Body of pancreas (tissue), 4 donors: ENCODE measurements around the gene RPH3AL. TPM values are rescaled to one million over a fixed set of nuclear protein-coding genes. Genes with fewer than 3 reads are reported as not detected.

Source experiments
- ATAC-seq: fragments of 150-250 bp; one replicate; pipeline ENCODE4 v1.9.1; 2016
- DNase-seq, 4 donors: peaks; one replicate each; pipeline ENCODE4 v3.0.0-alpha.2; 2019
- H3K27ac ChIP-seq, 4 donors: fragments of 200-600 bp; sonication (generic); 1 replicate in 3 of 4; 2 replicates in 1 of 4; pipeline versions ENCODE4 v1.5.1 to v1.6.1; 2016 to 2019; ENCODE audit warnings: mild to moderate bottlenecking in 1 of 4, mixed read lengths in 1 of 4, moderate library complexity in 1 of 4
- H3K27me3 ChIP-seq, 2 donors: fragments of 200-600 bp; sonication (generic); one replicate each; pipeline ENCODE4 v1.6.0; 2016; ENCODE audit warnings: mild to moderate bottlenecking in 1 of 2
- H3K36me3 ChIP-seq, 2 donors: fragments of 200-600 bp; sonication (generic); replicated peaks in 1 of 2; 2 replicates each; pipeline ENCODE4 v1.5.1; 2016; ENCODE audit warnings: low read depth in 2 of 2; ENCODE audit not compliant: insufficient read depth in 1 of 2
- H3K4me1 ChIP-seq: fragments of 200-600 bp; sonication (generic); one replicate; pipeline ENCODE4 v1.6.0; 2016
- H3K4me3 ChIP-seq, 2 donors: fragments of 200-600 bp; sonication (generic); 1 replicate in 1 of 2; 2 replicates in 1 of 2; pipeline ENCODE4 v1.5.1; 2016 to 2019
- H3K9me3 ChIP-seq, 3 donors: fragments of 200-600 bp; sonication (generic); 1 replicate in 2 of 3; 2 replicates in 1 of 3; pipeline ENCODE4 v1.5.1; 2016
- POLR2A ChIP-seq, 3 donors: fragments of 450-650 bp; IDR thresholded peaks; one replicate each; pipeline ENCODE4 v1.6.1; 2016; ENCODE audit warnings: antibody characterized with exemption in 3 of 3, mild to moderate bottlenecking in 2 of 3
- WGBS, 2 donors: methylation state at CpG; one replicate each; pipeline ENCODE4 v1.1.5; 2017; 5-methylcytosine and 5-hydroxymethylcytosine counted together
- intact Hi-C: fragments of 100-400 bp; cut with DNase I; formaldehyde crosslinking; loops from one replicate; pipeline ENCODE4 v1.15.1; 2023
- total RNA-seq, 2 donors: library from RNA; depleted of rRNA; stranded (reverse); fragments of >200 nt; gene quantifications; one replicate each; pipeline ENCODE4 v1.1.0, GENCODE V29; 2016
- TF ChIP-seq, protein P1 (sequence below), 7 experiments: fragments of 450-650 bp in 4 of 7; fragments of 200-600 bp in 3 of 7; sonication (generic) in 3 of 7; IDR thresholded peaks; one replicate each; pipeline ENCODE4 v1.5.1; 2016 to 2019; ENCODE audit warnings: antibody characterized with exemption in 7 of 7

Gene RPH3AL
- total RNA-seq, 2 donors from 2014 or later = 77.1 to 89.5 TPM

DNA sequence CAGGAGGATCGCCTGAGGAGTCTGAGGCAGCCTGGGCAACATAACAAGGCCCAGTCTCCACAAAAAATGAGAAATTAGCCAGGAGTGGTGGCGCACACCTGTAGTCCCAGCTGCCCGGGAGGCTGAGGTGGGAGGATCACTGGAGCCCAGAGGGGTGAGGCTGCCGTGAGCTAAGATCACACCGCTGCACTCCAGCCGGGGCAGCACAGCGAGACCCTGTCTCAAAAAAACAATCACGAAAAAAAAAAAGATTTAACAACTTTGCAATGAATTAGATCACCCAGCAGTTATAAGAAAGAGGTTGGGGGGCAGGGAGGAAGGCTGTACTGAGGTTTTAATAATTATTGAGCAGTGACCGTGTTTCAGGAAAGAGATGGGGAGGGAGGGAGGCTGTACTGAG is 49.4 kb downstream of the RPH3AL start:
- Histone ChIP-seq H3K27ac (no peak overlapping the region), H3K36me3 (peaks cover 0 to 2% of the 10 kb centered on the region in 2 donors), H3K4me3 (no peak overlapping the region), H3K27me3 (no peaks in the 10 kb centered on the region), H3K4me1 (peaks cover 24% of the 10 kb centered on the region), H3K9me3 (no peaks in the 10 kb centered on the region)
- TF ChIP-seq, protein P1, sequence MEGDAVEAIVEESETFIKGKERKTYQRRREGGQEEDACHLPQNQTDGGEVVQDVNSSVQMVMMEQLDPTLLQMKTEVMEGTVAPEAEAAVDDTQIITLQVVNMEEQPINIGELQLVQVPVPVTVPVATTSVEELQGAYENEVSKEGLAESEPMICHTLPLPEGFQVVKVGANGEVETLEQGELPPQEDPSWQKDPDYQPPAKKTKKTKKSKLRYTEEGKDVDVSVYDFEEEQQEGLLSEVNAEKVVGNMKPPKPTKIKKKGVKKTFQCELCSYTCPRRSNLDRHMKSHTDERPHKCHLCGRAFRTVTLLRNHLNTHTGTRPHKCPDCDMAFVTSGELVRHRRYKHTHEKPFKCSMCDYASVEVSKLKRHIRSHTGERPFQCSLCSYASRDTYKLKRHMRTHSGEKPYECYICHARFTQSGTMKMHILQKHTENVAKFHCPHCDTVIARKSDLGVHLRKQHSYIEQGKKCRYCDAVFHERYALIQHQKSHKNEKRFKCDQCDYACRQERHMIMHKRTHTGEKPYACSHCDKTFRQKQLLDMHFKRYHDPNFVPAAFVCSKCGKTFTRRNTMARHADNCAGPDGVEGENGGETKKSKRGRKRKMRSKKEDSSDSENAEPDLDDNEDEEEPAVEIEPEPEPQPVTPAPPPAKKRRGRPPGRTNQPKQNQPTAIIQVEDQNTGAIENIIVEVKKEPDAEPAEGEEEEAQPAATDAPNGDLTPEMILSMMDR (IDR thresholded peaks at IDR 0.05) = no peak
- TF ChIP-seq POLR2A (IDR thresholded peaks at IDR 0.05) = no peak
- intact Hi-C loops = no loop called here
- 84 to 93% methylated on average over 9 of the region's 9 CpGs for WGBS, 2 donors
- no peak for DNase-seq
- no peak for ATAC-seq

DNA sequence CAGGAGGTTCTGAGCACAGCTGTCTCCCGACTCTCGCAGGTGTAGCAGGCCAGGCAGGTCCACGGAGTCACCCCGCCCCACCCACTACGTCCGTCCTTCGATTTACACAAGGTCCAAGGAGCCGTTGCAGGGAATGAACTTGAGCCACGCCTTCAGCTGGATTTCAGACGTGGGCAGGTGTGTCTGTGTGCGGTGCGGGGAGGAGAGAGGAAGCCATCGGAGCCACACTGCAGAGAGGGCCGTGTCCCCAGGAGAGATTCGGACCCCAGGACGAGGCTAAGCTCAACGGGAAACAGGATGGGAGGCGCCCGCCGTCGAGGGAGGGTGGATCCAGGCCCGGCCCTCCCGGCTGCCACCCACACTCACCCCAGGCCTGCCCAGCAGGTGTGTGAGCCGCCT is 50.3 kb downstream of the RPH3AL start:
- Histone ChIP-seq H3K4me3 (no peak overlapping the region), H3K9me3 (no peaks in the 10 kb centered on the region), H3K27ac (peak overlapping the region in 1 of 4 donors; percentile 18), H3K36me3 (peaks cover 0 to 4% of the 10 kb centered on the region in 2 donors), H3K4me1 (peaks cover 19% of the 10 kb centered on the region), H3K27me3 (no peaks in the 10 kb centered on the region)
- TF ChIP-seq, protein P1 (IDR thresholded peaks at IDR 0.05) = no peak
- no peak for TF ChIP-seq POLR2A (IDR thresholded peaks at IDR 0.05)
- intact Hi-C loops = no loop called here
- no peak for ATAC-seq
- no peak for DNase-seq
- WGBS, 2 donors = 74 to 78% methylated on average over 15 to 24 of the region's 24 CpGs

DNA sequence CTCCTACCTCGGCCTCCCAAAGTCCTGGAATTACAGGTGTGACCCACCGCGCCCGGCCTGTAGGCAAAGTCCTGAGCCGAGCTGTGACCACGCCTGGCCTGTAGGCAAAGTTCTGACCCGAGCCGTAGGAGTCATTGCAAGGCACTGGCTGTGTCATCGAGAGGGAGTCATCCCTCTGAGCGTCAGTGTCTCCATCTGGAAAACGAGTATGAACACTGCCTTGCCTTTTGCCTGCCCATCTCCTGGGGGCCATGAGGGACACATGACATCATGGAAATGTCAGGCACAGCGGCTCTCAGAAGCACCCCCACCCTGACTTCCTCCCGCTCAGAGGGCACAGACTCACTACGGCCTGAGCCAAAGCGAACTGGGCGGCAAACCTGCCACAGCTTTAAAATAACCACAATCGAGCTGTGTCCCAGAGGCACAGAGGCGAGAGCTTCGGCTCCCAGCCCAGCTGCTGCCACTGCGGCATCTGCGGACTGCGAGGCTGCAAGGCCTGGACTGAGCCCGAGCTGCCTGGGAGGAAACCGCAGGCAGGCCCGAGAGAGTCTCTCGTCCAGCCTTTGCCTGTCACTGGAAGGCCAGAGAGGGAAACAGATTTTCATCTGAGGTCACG is 50.8 kb downstream of the RPH3AL start:
- H3K4me1 ChIP-seq = peaks cover 18% of the 10 kb centered on the region
- no peak overlapping the region for H3K4me3 ChIP-seq
- ATAC-seq = peak; percentile 8
- H3K36me3 ChIP-seq = peaks cover 0 to 4% of the 10 kb centered on the region in 2 donors
- peak in 3 of 4 donors; percentile 23 to 32 (median 31) for DNase-seq
- H3K27me3 ChIP-seq = no peaks in the 10 kb centered on the region
- intact Hi-C loops = no loop called here
- TF ChIP-seq, protein P1 (IDR thresholded peaks at IDR 0.05) = no peak
- TF ChIP-seq POLR2A (IDR thresholded peaks at IDR 0.05) = no peak
- WGBS, 2 donors = 94 to 97% methylated on average over 12 to 26 of the region's 27 CpGs
- no peaks in the 10 kb centered on the region for H3K9me3 ChIP-seq
- peak overlapping the region in 1 of 4 donors; percentile 18 for H3K27ac ChIP-seq

DNA sequence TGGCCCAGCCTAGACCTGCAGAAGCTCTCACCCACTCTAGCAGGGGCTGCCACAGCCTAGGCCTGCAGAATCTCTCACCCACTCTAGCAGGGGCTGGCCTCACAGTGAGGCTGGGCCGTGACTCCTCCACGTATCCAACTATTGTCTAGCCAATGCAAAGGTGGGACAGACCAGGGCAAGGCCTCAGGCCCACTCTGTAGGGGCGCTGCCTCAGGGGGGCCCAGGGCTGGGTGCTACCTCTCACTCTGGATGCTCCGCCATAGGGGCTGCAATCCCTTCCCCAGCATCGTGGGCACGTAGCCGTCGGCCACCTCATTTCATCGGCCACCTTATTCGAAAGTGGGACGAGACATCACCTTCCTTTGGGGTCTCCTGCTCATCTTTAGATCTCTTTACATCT is 51.7 kb downstream of the RPH3AL start:
- peaks cover 0 to 4% of the 10 kb centered on the region in 2 donors for H3K36me3 ChIP-seq
- H3K4me3 ChIP-seq = no peak overlapping the region
- intact Hi-C loops = no loop called here
- no peaks in the 10 kb centered on the region for H3K27me3 ChIP-seq
- H3K27ac ChIP-seq = peak overlapping the region in 1 of 4 donors; percentile 14
- H3K4me1 ChIP-seq = peaks cover 18% of the 10 kb centered on the region
- no peak for TF ChIP-seq POLR2A (IDR thresholded peaks at IDR 0.05)
- H3K9me3 ChIP-seq = no peaks in the 10 kb centered on the region
- peak in 2 of 4 donors; percentile 2 to 8 for DNase-seq
- WGBS, 2 donors = 94 to 97% methylated on average over 11 of the region's 11 CpGs
- ATAC-seq = no peak

DNA sequence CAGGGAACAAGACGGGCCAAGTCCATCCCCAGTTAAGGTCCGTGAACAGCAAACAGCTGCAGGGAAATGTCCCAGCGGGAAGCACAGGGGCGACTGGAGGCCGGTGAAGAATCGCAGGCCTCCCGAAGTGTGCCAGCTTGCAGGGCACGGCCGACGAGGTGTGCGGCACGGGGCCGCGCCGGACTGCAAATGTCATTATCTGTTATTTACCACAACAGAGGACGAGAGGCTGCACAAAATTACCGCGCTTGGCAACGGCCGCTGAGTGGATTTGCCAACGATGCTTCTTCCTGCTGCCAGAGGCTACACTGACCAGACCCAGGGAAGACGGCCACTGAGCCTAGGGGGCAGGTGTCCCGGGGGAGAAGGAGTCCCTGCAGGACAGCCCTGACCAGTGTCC is 53.1 kb downstream of the RPH3AL start:
- Histone ChIP-seq H3K27me3 (no peaks in the 10 kb centered on the region), H3K4me1 (peaks cover 18% of the 10 kb centered on the region), H3K36me3 (peaks cover 0 to 4% of the 10 kb centered on the region in 2 donors), H3K27ac (peak overlapping the region in 1 of 4 donors; percentile 13), H3K9me3 (no peaks in the 10 kb centered on the region), H3K4me3 (no peak overlapping the region)
- 74 to 82% methylated on average over 2 to 22 of the region's 23 CpGs for WGBS, 2 donors
- TF ChIP-seq, protein P1 (IDR thresholded peaks at IDR 0.05) = no peak
- no peak for TF ChIP-seq POLR2A (IDR thresholded peaks at IDR 0.05)
- no peak for ATAC-seq
- DNase-seq = peak in 2 of 4 donors; percentile 22 to 28
- intact Hi-C loops = no loop called here
